ENCODE results near the gene CIDEC. TPM values are rescaled to one million over a fixed set of nuclear protein-coding genes. Genes with fewer than 3 reads are reported as not detected.
"Not testable (repeated sequence)": the region's sequence is repeated elsewhere in the genome, so short reads cannot be mapped to it uniquely, and the experiment has no call there.

Gene CIDEC
- total RNA-seq, 1 donor from 2014 or later: not detected

GRCh38 chr3:9901967-9902366, 21.9 kb upstream of the CIDEC start:
- DNase-seq (ENCODE audit: low read depth in 2 of 2): peak; percentile 33 to 80

- DNase-seq (ENCODE audit: low read depth in 2 of 2): not testable (repeated sequence)
Measured at GRCh38 chr3:9900965-9901415, 20.9 kb upstream of the CIDEC start.

- no peak for DNase-seq (ENCODE audit: low read depth in 2 of 2)
Measured at GRCh38 chr3:9899289-9899791, 19.3 kb upstream of the CIDEC start.

GRCh38 chr3:9898467-9899241, 18.6 kb upstream of the CIDEC start:
- DNase-seq (ENCODE audit: low read depth in 2 of 2): no peak

GRCh38 chr3:9897408-9898372, 17.6 kb upstream of the CIDEC start:
- peak; percentile 30 to 81 for DNase-seq (ENCODE audit: low read depth in 2 of 2)

GRCh38 chr3:9896755-9897407, 16.8 kb upstream of the CIDEC start:
- DNase-seq (ENCODE audit: low read depth in 2 of 2): not testable (repeated sequence)

- DNase-seq (ENCODE audit: low read depth in 2 of 2): not testable (repeated sequence)
Measured at GRCh38 chr3:9895715-9896114, 15.7 kb upstream of the CIDEC start.

- DNase-seq (ENCODE audit: low read depth in 2 of 2): no peak
Measured at GRCh38 chr3:9893739-9894138, 13.7 kb upstream of the CIDEC start.

GRCh38 chr3:9891072-9891622, 11.1 kb upstream of the CIDEC start:
- DNase-seq (ENCODE audit: low read depth in 2 of 2): no peak

- DNase-seq (ENCODE audit: low read depth in 2 of 2): peak; percentile 91 to 92
Measured at GRCh38 chr3:9890249-9891071, 10.4 kb upstream of the CIDEC start, which contains the start of gene JAGN1. Gene JAGN1 (plus strand): TSS chr3:9890610. CDS start chr3:9890723, 113 bp downstream.

- no peak for DNase-seq (ENCODE audit: low read depth in 2 of 2)
Measured at GRCh38 chr3:9889405-9889804, 9.4 kb upstream of the CIDEC start.

- no peak for DNase-seq (ENCODE audit: low read depth in 2 of 2)
Measured at GRCh38 chr3:9888540-9888939, 8.5 kb upstream of the CIDEC start.

- DNase-seq (ENCODE audit: low read depth in 2 of 2): no peak
Measured at GRCh38 chr3:9887480-9887879, 7.4 kb upstream of the CIDEC start.

GRCh38 chr3:9886328-9886727, 6.3 kb upstream of the CIDEC start:
- no peak for DNase-seq (ENCODE audit: low read depth in 2 of 2)

- DNase-seq (ENCODE audit: low read depth in 2 of 2): peak in 1 of 2 donors; percentile 49
Measured at GRCh38 chr3:9884555-9885165, 4.6 kb upstream of the CIDEC start.

GRCh38 chr3:9883706-9884554, 3.9 kb upstream of the CIDEC start:
- DNase-seq (ENCODE audit: low read depth in 2 of 2): no peak

GRCh38 chr3:9881441-9881840, 1.4 kb upstream of the CIDEC start:
- no peak for DNase-seq (ENCODE audit: low read depth in 2 of 2)

- DNase-seq (ENCODE audit: low read depth in 2 of 2): no peak
Measured at GRCh38 chr3:9878700-9879099, 1.4 kb downstream of the CIDEC start.

- no peak for DNase-seq (ENCODE audit: low read depth in 2 of 2)
Measured at GRCh38 chr3:9876991-9877390, 3.1 kb downstream of the CIDEC start.
